Osteocyte (in vitro differentiated cells): ENCODE measurements around the gene SEMA5B. TPM values are rescaled to one million over a fixed set of nuclear protein-coding genes. Genes with fewer than 3 reads are reported as not detected.

Source experiments
- DNase-seq: peaks from one replicate; pipeline ENCODE4 v3.0.0; 2021; ENCODE audit warnings: mixed read lengths; ENCODE audit not compliant: unreplicated experiment; ENCODE audit errors: extremely low spot score
- H3K27ac Mint-ChIP-seq: one replicate; pipeline ENCODE4 v1.8.0; 2021; ENCODE audit warnings: mild to moderate bottlenecking, mixed read lengths; ENCODE audit not compliant: unreplicated experiment
- H3K27me3 Mint-ChIP-seq: one replicate; pipeline ENCODE4 v1.8.0; 2021; ENCODE audit warnings: mixed read lengths; ENCODE audit not compliant: unreplicated experiment
- H3K36me3 Mint-ChIP-seq: one replicate; pipeline ENCODE4 v1.8.0; 2021; ENCODE audit warnings: mixed read lengths; ENCODE audit not compliant: unreplicated experiment
- H3K4me1 Mint-ChIP-seq: one replicate; pipeline ENCODE4 v1.8.0; 2021; ENCODE audit warnings: mixed read lengths; ENCODE audit not compliant: unreplicated experiment
- H3K4me3 Mint-ChIP-seq: one replicate; pipeline ENCODE4 v1.8.0; 2021; ENCODE audit warnings: mild to moderate bottlenecking, moderate library complexity, mixed read lengths; ENCODE audit not compliant: unreplicated experiment
- H3K9me3 Mint-ChIP-seq: one replicate; pipeline ENCODE4 v1.8.0; 2021; ENCODE audit warnings: mixed read lengths; ENCODE audit not compliant: unreplicated experiment
- total RNA-seq: library from RNA; stranded (reverse); gene quantifications from 2 replicates; pipeline ENCODE4 v1.2.1, GENCODE V29; 2021
- TF ChIP-seq, protein P1 (sequence below): fragments of 200-600 bp; sonication (generic); IDR thresholded peaks from 2 replicates; pipeline ENCODE4 v1.5.0; 2021; ENCODE audit warnings: antibody characterized with exemption, mild to moderate bottlenecking, moderate library complexity

SEMA5B gene
- total RNA-seq, 1 donor from 2014 or later: 1.3 TPM

DNA sequence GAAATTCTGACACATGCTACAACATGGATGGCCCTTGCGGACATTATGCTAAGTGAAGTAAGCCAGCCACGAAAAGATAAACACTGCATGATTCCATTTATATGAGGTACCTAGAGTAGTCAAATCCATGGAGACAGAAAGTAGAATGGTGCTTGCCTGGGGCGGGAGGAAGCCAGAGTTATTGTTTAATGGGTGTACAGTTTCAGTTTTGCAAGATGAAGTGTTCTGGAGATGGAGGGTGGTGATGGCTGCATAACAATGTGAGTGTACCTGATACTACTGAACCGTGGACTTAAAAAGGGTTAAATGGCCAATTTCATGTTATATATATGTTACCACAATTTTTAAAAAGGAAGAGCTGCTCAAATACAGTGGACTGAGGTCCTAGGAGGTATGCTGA is 66.9 kb downstream of the SEMA5B start:
- H3K36me3 Mint-ChIP-seq: no peaks in the 10 kb centered on the region
- H3K27me3 Mint-ChIP-seq: peaks cover 78% of the 10 kb centered on the region
- no peak overlapping the region for H3K27ac Mint-ChIP-seq
- no peaks in the 10 kb centered on the region for H3K9me3 Mint-ChIP-seq
- no peak for DNase-seq
- H3K4me3 Mint-ChIP-seq: no peak overlapping the region
- TF ChIP-seq, protein P1, sequence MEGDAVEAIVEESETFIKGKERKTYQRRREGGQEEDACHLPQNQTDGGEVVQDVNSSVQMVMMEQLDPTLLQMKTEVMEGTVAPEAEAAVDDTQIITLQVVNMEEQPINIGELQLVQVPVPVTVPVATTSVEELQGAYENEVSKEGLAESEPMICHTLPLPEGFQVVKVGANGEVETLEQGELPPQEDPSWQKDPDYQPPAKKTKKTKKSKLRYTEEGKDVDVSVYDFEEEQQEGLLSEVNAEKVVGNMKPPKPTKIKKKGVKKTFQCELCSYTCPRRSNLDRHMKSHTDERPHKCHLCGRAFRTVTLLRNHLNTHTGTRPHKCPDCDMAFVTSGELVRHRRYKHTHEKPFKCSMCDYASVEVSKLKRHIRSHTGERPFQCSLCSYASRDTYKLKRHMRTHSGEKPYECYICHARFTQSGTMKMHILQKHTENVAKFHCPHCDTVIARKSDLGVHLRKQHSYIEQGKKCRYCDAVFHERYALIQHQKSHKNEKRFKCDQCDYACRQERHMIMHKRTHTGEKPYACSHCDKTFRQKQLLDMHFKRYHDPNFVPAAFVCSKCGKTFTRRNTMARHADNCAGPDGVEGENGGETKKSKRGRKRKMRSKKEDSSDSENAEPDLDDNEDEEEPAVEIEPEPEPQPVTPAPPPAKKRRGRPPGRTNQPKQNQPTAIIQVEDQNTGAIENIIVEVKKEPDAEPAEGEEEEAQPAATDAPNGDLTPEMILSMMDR: no peak
- H3K4me1 Mint-ChIP-seq: peaks cover 16% of the 10 kb centered on the region

DNA sequence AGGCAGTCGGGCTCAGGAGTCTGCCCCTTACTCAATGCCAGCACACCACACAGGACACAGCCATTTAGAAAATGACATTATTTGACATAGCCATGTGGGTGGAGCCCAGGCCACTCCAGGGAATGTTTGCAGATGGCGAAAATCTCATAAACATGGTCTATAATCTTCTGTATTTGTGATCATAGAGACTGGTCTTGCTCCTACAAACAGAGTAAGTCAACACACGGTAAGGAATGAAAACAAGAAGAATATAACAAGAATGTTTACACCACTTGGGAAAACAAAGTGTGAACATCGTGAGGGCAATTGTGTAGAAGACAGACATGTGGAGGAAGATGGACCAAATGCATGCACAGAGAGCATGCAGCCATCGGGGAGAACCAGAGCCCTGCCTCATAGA is 68.2 kb downstream of the SEMA5B start:
- no peaks in the 10 kb centered on the region for H3K36me3 Mint-ChIP-seq
- peaks cover 8% of the 10 kb centered on the region for H3K4me1 Mint-ChIP-seq
- DNase-seq: no peak
- TF ChIP-seq, protein P1: no peak
- no peaks in the 10 kb centered on the region for H3K9me3 Mint-ChIP-seq
- no peak overlapping the region for H3K4me3 Mint-ChIP-seq
- no peak overlapping the region for H3K27ac Mint-ChIP-seq
- H3K27me3 Mint-ChIP-seq: peaks cover 66% of the 10 kb centered on the region

DNA sequence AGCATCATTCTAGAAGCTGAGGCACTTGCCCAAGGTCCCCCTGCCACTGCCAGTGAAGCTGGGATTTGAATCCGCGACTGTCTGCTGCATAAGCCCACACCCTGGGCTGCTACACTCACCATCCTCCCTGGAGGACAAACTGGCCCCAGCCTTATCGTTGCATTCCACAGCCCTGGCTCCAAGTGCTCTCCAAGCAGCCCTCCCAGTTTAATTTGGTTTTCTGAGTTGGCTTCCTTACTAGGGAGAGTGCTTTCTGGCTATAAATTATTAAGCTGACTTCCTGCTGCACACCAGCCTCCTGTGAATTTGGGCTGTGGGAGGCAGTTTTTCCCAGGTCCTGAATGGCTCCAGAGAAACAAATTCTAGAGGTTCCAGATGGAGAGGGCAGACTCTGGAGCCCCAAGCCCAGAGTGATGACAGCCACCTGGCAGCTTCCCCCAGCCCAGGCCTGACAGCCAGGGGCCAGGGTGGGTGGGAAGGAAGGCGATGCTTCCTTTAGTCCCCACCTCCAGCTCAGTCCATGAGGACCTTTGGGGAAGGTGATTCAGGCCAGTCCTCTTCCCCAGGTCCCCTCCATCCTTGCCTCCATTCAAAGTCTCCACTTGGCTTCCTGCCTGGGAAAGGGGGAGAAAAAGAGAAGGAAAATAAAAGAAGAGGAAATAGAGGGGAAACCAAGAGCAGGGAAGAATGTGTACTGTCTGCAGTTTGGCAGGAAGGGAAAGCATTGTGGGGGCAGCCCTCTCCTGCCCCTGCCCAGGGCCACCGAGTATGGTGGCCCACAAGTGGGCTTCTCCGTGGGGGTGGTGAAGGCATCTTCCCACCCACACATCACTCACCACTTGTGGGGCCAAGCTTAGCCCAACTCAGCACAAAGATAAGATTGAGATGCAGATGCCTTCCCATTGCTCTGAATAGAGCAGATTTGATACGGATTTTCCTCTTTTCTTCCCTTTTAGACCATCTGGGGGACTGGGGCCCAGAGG is 69.6 kb downstream of the SEMA5B start:
- Mint-ChIP-seq H3K36me3 (no peaks in the 10 kb centered on the region), H3K4me1 (peaks cover 3% of the 10 kb centered on the region), H3K4me3 (no peak overlapping the region), H3K27me3 (peaks cover 56% of the 10 kb centered on the region), H3K27ac (no peak overlapping the region), H3K9me3 (no peaks in the 10 kb centered on the region)
- no peak for DNase-seq
- TF ChIP-seq, protein P1: no peak

DNA sequence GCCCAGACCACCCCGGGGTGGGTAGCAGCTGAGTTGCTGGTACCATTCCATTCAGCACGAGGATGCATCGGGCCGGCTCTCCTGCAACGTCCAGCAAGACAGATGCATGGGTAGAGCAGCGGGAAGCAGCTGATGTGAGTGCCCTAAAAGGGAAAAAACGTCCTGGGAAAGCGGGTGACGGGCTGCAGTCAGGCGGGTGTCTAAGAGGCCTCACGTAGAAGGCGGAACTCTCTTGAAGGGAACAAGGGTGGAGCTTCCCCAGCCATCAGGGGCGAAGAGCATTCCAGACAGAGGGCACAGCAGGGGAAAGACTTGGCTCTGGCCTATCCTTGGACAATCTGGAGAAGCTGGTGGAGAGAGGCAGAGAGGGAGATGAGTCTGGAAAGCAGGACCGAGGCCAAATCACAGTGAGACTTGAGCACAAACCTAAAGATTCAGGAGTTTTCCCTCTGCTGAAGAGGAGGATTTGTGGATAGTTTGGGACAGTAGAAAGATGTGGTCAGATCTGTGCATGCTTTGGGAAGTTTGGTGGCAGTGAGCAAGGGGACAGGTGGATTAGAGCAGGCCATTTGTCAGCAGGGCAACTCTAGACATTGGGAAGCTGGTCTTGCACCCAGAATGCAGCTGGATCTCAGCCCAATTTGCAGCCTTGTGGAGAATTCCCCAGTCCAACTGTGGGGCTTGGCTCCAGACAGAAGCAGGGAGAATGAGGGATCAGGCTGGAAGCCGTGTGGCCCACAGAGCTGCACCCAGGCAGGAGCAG is 70.7 kb downstream of the SEMA5B start:
- H3K4me1 Mint-ChIP-seq: peaks cover 3% of the 10 kb centered on the region
- H3K27me3 Mint-ChIP-seq: peaks cover 45% of the 10 kb centered on the region
- H3K36me3 Mint-ChIP-seq: no peaks in the 10 kb centered on the region
- DNase-seq: no peak
- no peaks in the 10 kb centered on the region for H3K9me3 Mint-ChIP-seq
- TF ChIP-seq, protein P1: no peak
- no peak overlapping the region for H3K4me3 Mint-ChIP-seq
- H3K27ac Mint-ChIP-seq: no peak overlapping the region
